IPS-NIHi11 (cell line): Measurements from ENCODE around the gene TRAP1.
A peak's percentile ranks its signal among the peaks of the same experiment; 100 is the strongest.

ENCODE experiments used
- DNase-seq: peaks from one replicate; pipeline ENCODE4 v3.0.0; 2012; ENCODE audit warnings: mixed read lengths, low spot score

Gene TRAP1

GRCh38 chr16:3713587-3714242 is 3.6 kb downstream of the TRAP1 start:
- DNase-seq = no peak

GRCh38 chr16:3712861-3713372 is 4.4 kb downstream of the TRAP1 start:
- no peak for DNase-seq

- no peak for DNase-seq
These were observed 10.9 kb downstream of the TRAP1 start for GRCh38 chr16:3706253-3707012.

- DNase-seq = no peak
These were observed 15.2 kb downstream of the TRAP1 start for GRCh38 chr16:3702082-3702481.

GRCh38 chr16:3701531-3701930 is 15.8 kb downstream of the TRAP1 start:
- DNase-seq = no peak

- no peak for DNase-seq
These were observed 18.4 kb downstream of the TRAP1 start for GRCh38 chr16:3698941-3699340.

- no peak for DNase-seq
These were observed 20.7 kb downstream of the TRAP1 start for GRCh38 chr16:3696425-3697218.

GRCh38 chr16:3695610-3696369 is 21.5 kb downstream of the TRAP1 start:
- no peak for DNase-seq

GRCh38 chr16:3694051-3694450 is 23.3 kb downstream of the TRAP1 start:
- no peak for DNase-seq

GRCh38 chr16:3691761-3692160 is 25.6 kb downstream of the TRAP1 start:
- no peak for DNase-seq

- no peak for DNase-seq
These were observed 26.2 kb downstream of the TRAP1 start for GRCh38 chr16:3690980-3691720.

- DNase-seq = peak; percentile 92
These were observed 26.8 kb downstream of the TRAP1 start for GRCh38 chr16:3690470-3690928.

- no peak for DNase-seq
These were observed 27.6 kb downstream of the TRAP1 start for GRCh38 chr16:3689731-3690130.

GRCh38 chr16:3687792-3688191 is 29.5 kb downstream of the TRAP1 start:
- no peak for DNase-seq

- DNase-seq = no peak
These were observed 30.3 kb downstream of the TRAP1 start for GRCh38 chr16:3687021-3687420.

GRCh38 chr16:3681206-3681605 is 36.1 kb downstream of the TRAP1 start:
- DNase-seq = no peak

- no peak for DNase-seq
These were observed 39.3 kb downstream of the TRAP1 start for GRCh38 chr16:3677994-3678393.

GRCh38 chr16:3675601-3676130 is 41.7 kb downstream of the TRAP1 start:
- no peak for DNase-seq

GRCh38 chr16:3674513-3675295 is 42.6 kb downstream of the TRAP1 start:
- peak; percentile 80 for DNase-seq
